GM15510 (cell line): ENCODE data around the gene ZNF414.

Experiments used
- POLR2A ChIP-seq: IDR thresholded peaks from 3 replicates; pipeline ENCODE4 v1.6.1; 2011; ENCODE audit warnings: borderline replicate concordance; ENCODE audit not compliant: insufficient read length; ENCODE audit errors: extremely low read depth

The ZNF414 gene

DNA sequence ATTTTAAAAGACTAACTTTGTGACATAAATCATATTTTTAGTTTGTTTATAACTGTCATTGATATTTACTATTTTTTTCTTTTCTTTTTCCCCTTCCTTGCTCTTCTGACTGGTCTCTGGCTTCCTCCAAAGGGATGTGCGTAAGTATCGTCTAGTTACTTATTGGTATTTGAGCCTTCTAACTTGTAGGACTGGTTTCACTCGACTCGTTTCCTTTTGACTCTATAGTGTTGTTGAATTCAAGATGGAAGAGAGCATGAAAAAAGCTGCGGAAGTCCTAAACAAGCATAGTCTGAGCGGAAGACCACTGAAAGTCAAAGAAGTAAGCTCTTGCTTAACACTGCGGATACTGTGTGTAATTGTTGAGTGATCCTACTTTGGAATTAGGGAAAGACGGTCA, 50.6 kb downstream of the ZNF414 start:
- no peak for TF ChIP-seq POLR2A

DNA sequence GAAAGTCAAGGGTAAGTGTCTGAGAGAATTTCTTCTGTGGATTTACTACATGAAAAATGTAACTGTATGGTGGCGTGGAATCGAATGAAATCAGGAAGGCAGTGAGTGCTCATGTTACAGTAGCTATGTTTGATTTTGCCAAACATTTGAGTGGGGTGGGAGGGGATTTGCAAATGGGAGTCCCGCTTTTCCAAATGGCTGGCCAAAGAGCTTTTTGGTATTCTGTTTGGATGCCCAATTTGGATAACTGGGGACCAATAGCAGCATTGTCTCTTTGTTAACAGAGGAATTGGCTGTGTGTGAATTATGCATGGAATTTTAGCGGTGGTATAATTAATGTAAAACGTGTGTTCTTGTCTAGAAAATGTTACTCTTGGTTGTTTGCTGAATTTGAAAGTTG, 51.4 kb downstream of the ZNF414 start:
- no peak for TF ChIP-seq POLR2A

DNA sequence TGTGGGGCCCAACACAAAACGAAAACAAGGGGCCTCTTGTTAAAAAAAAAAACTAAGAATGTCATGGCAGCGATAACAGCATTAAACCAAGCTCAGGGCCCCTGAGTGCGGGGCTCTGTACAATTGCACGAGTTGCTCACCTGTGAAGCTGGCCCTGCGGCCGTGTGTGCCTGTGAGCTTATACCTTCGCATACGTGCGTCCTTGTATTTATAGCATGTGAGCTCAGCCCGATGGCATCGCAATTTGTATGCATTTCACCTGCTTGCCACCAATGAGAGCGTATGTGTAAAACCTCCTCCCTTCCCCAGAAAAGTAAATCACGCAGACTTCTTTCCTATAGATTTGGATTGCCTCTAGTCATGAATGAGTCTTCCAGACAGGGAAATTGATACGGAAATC, 52.1 kb downstream of the ZNF414 start:
- TF ChIP-seq POLR2A: no peak

DNA sequence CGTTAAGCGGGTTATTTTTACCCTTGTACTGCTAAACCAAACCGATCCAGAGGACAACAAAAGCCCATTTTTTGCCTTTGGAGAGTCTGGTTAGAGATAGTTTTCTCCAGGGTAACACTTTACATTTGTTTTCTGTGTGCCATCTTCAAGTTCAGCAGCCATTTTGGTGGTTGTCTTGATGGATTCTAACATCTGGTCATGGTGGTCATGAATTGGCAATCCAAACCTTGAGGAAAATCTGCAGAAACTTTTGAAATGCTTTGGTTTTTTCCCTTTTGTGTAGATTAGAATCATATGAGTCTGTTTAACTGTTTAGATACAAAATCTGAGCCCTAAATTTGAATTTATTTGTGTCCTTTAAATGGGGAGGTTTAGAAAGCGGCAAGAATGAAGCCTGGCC, 52.6 kb downstream of the ZNF414 start:
- no peak for TF ChIP-seq POLR2A

DNA sequence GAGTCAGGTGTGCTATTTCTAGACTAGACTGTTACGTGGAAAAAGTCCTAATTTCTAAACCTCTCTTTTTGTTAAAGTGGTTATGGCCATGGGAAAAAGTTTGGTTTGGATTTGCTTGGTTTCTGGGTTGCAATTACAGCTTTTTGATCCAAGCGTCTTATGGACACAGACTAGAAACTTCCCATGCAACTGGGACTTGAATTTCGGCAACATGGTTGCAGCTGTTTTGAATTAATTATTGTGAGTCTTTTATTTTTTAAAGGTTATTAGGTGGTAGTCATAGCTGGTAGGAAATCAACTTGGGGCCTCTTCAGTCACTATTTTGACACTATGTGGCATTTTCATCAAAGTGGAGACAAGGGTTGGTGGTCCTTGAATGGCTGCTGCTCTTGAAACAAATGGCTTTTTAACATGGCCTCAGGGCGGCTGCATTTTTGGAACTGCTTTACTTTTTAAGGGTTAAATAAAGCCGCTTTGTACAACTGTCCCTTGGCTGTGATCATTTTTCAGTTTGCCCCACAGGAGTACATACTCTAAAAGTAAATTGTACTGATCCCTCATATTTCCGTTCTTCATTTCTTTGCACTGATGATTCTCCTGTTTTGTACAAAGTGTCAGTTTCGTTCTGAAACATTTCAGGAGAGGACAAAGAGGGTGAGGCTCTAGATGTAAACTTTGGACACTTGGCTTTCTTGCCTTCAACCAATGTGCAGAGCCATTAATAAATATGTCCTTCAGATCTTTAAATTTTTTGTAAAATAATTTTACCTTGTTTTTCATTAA, 53.3 kb downstream of the ZNF414 start:
- no peak for TF ChIP-seq POLR2A
